HG02981 (cell line): ENCODE measurements around the gene SLC39A11.

Experiments
- ATAC-seq: cut with Tn5 transposase; IDR thresholded peaks from one replicate; pipeline ENCODE4 v1.9.1; 2021; ENCODE audit warnings: mild to moderate bottlenecking, moderate library complexity; ENCODE audit not compliant: unreplicated experiment

SLC39A11 gene

DNA sequence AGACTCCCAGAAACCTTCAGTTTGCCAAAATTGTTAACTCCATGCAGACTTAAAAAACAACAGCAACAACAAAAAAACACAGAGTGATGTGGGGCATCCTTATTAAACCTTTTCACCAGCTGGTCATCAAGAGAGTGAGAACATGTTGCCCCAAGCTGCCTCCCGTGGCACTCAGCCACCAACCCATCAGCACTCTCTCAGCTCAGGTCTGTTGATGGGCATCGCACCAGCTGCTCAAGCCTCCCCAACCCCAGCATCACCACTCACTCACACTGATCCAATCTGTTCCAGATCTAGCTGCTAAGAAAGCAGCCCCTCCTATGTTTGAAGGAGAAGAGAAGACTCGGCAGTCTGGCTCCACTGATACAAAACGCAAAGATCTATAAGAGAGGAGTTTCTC is 46.8 kb downstream of the SLC39A11 start:
- ATAC-seq, result no peak

DNA sequence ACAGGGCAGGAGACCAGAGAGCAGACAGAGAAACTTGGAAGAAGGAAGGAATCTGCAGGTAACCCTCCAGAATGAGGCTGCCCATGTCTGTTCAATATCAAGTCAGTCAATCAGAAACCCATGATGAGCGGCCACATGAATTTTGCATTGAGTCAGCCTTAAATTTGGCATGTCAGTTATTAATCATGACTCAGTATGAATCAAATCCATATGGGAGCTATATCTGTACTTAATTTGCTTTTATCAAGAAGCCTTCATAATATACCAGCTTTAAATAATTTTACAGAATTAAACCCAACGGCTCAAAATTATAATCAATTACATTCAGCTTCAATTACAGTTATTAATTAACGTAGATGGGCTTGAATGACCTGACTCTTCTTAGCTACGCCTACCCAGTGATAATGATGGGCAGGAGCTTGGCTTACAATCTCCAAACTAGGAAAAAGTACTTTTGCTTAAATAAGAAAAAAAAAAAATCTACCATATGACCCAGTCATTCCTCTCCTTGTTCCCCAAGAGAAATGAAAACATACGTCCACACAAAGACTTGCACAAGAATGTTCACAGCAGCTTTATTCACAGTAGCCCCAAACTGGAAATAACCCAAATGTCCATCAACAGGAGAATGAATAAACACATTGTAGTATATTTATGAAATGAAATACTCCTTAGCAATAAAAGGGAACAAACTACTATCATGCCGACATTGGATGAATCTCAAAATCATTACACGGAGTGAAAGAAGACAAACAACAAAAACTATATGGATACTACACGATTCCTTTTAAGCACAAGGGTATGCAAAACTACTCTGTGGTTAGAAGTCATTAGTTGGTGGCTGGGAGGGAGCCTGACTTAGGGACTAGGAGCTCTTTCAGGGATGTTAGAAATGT is 48.6 kb downstream of the SLC39A11 start:
- no peak for ATAC-seq

DNA sequence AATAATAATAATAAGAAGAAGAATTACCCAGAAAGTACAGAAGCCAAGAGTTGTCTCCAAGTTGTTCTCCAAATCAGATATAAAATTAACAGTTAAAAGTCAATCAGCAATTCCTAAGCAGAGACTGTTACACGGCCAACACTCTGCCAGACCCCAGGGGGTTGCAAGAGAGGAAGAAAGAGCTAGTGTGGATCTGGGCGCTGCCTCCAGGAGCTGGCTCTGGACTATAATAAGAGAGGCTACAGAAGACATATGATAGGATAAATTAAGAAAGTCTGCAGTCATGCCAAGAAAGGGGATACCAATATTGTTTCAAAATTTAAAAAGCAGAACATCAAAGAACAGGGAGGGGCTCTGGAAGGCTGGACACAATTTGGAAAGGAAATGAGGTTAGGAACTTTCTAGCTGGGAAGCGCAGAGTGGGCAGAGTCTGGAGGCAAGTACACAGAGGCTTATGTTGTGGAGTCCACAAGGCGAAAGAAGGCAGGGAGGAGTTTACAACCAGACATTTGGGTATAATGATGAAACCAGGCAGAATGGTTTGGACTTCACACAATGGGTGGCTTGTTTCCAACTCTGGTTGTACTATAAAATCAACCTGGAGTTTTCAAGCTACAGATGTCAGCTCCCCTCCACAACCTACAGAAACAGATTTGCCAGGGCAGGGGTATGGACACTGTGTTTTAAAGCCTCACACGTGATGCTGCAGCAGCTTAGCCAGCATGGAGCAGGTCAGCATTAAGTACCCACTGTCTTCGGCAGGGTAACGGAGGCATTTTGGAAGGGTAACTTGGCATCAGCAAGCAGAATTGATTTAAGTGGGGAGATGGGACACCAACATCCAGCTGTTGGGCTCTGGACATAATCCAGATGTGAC is 49.4 kb downstream of the SLC39A11 start:
- ATAC-seq, result no peak

- ATAC-seq, result no peak
Measured at GRCh38 chr17:73042225-73042624, 50.3 kb downstream of the SLC39A11 start.

DNA sequence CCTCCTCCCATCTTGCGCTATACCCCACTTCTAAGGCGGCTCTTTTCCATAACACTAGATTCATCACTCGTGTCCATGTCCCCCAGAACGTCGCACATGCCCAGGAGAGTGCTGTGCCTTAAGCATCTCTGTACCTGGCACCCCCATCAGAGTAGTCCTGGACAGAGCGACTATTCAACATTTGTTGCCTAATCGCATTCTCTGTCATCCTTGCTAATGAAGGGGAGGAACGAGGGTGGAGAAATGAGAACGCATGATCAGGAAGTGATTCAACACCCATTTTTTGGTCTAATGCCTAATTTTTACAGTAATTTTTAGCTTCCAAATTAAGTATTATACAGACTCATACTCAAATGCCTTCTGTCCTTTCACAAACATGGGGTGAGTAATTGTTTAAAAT is 53.2 kb downstream of the SLC39A11 start:
- no peak for ATAC-seq

- ATAC-seq, result no peak
Measured at GRCh38 chr17:73031472-73031871, 61.0 kb downstream of the SLC39A11 start.

GRCh38 chr17:73030995-73031394 is 61.5 kb downstream of the SLC39A11 start:
- no peak for ATAC-seq

- ATAC-seq, result no peak
Measured at GRCh38 chr17:73030501-73030921, 62.0 kb downstream of the SLC39A11 start.

- no peak for ATAC-seq
Measured at GRCh38 chr17:73029991-73030390, 62.5 kb downstream of the SLC39A11 start.

DNA sequence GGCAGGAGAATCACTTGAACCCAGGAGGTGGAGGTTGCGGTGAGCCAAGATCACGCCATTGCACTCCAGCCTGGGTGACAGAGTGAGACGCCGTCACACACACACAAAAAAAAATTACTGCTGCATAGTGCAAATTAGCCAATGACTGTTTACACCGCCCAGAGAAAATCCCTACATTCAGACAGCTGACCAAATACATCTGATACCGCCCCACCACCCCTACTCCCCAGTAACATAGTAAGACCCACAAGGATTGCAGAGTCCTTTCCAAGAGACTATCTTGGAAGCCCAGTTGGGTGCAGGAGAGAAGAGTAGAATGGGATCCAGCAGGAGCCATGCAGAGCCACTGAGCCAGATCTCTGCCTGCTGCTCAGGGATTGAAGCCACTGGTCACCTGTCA is 63.5 kb downstream of the SLC39A11 start:
- no peak for ATAC-seq

DNA sequence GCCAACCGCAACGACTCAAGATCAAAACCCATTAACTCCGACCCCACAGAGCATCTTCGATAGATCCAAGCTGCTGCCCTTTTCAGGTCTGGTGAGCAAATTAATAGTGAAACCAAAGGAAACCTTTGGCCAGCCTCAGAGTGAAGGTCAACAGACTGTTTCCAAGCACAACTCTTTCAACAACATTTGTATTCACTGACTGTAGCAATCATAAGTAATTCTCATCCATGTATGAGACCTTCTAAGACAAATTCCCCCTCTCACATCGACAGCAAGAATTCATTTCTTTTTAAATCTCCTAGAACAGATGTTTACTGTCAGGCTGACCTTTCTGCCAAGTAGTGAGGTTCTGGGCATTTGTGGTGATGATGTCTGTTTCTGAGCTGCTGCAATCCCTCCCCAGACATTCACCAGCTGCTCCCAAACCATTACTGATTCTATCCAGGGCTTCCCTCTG is 64.2 kb downstream of the SLC39A11 start:
- ATAC-seq, result no peak

DNA sequence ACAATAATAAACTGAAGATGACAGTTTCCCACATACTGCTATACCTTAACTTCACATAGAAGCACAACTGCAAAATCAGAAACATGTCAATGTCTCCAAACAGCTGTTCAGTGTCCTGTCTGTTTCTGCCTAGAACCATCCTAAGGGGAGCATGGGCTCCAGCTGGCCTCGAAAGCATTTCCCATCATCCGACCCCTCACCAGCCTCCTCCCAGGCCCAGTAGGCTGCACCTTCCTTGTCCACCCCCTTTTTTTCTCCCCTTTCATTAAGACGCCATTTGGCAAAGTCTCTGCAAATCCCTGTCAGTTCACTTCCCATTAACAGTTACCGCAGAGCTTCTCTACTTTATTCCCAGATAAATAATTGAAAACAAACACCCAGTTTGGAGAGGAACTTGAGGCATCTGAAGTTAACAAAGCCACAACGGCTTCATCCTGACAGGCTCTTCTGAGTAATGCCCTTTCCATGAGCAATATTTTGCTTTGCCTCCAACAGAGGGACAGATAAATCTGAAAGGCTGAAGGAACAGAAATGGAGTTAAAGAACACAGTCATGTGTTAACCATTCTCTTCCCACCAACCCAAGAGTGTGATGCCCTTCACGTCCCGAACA is 65.3 kb downstream of the SLC39A11 start:
- ATAC-seq, result no peak

- ATAC-seq, result no peak
Measured at GRCh38 chr17:73025041-73025560, 67.4 kb downstream of the SLC39A11 start.

DNA sequence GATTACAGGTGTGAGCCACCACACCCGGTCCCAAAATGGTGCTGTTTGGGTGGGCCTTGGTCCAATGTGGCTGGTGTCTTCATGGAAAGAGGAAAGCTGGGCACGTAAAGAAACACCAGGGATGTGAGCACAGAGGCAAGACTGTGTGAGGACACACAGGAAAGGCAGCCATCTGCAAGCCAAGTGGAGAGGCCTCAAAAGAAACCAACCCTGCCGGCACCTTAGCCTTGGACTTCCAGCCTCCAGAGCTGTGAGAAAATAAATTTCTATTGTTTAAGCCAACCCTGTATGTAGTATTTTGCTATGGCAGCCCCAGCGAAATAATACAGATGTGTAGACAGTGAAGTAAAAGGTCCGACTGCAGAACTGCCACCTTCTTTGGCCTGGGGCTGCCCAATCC is 68.7 kb downstream of the SLC39A11 start:
- ATAC-seq, result no peak

DNA sequence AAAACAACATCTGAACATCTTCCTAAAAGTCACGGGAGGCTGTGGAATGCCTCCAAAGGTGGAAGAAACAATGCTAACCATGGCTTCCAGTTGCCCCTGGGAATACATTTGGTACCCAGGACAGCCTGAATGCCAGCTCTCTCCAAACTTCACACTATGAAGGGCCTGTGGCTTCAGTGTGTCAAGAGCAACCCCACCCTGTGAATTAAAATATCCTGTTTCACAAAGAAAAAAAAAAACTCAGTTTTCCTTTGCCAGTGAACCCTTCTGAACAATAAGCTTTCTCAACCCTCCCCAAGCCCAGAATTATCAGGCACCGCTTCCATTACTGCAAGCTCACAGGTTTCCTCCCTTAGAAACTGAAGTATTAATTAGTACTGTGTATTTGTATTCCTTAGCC is 69.8 kb downstream of the SLC39A11 start:
- ATAC-seq, result no peak

DNA sequence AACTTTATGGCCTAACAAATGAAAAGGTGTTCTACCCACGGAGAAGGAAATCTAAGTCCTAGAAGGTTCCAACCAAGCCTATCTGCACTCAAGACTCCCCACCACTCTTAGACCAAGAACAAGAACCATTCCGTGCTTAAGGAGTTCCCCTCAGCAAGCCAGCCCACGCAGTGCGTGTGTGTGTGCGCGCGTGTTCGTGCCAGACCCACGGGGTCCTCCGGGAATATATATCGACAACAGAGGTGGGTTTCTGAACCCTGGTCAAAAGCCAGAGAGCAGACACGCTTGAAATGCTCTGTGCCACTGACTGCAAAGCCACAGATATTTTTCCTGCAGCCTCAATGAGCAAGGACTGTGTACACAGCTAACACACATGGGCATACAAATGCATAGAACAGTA is 70.7 kb downstream of the SLC39A11 start:
- no peak for ATAC-seq

GRCh38 chr17:73020110-73020509 is 72.4 kb downstream of the SLC39A11 start:
- ATAC-seq, result no peak

DNA sequence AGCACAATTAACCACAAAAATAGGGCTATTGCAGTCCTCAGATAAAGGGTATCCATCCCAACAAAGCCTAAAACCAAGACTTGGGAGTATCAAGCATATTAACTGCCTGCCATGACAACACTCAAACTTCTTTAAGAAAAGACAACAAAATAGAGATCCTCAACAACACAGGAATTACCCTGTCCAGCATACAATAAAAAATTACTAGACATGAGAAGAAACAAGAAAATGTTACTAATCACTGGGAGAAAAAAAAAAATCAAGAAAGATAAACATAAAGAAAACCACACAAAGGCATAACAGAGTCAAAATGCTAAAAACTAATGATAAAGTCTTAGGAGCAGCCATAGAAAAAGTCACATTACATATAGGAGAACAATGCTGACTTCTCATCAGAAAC is 73.9 kb downstream of the SLC39A11 start:
- no peak for ATAC-seq

GRCh38 chr17:73017658-73018057 is 74.8 kb downstream of the SLC39A11 start:
- ATAC-seq, result no peak

DNA sequence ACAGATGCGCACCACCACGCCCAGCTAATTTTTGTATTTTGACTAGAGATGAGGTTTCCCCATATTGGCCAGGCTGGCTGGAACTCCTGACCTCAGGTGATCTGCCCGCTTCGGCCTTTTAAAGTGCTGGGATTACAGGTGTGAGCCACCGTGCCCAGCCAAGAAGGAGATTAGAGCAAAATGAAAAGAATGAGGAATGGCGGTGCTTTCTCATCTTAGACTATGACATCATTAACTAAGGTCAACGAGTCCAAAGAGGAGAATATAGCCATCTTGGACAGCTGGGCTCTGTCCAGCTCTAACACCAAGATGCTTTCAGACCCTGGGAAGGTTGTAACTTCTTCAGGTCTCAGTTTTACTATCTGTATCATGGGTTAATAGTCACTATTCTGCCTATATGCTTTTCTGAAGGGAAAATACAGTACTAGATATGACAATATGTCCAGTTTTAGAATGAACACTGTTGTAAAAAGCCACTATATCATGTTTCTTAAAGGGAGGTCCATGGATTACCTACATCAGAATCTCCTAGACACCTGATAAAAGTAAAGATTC is 76.7 kb downstream of the SLC39A11 start:
- no peak for ATAC-seq
